HepG2 (cell line): ENCODE results near the gene MYO18A. TPM values are rescaled to one million over a fixed set of nuclear protein-coding genes. Genes with fewer than 3 reads are reported as not detected.

Experiments used
- CREB1 ChIP-seq, 2 experiments: fragments of 450-650 bp in 1 of 2; IDR thresholded peaks; 2 replicates each; pipeline ENCODE4 v1.6.1; 2016 to 2017; ENCODE audit warnings: control low read depth in 1 of 2, mild to moderate bottlenecking in 1 of 2, missing compliant biosample characterization in 1 of 2, missing genetic modification characterization in 1 of 2
- DPF2 ChIP-seq: sonication (generic); formaldehyde crosslinking; IDR thresholded peaks from 2 replicates; pipeline ENCODE4 v1.4.0; 2020; ENCODE audit warnings: mild to moderate bottlenecking, low read depth, missing genetic modification reagents, borderline replicate concordance
- E2F2 ChIP-seq: sonication (generic); formaldehyde crosslinking; IDR thresholded peaks from 2 replicates; pipeline ENCODE4 v1.4.0; 2020; ENCODE audit warnings: missing genetic modification reagents, borderline replicate concordance
- FOXM1 ChIP-seq: sonication (generic); formaldehyde crosslinking; IDR thresholded peaks from 2 replicates; pipeline ENCODE4 v1.5.0; 2020; ENCODE audit warnings: missing genetic modification reagents
- HNF1A ChIP-seq, 2 experiments: sonication (generic) in 1 of 2; formaldehyde crosslinking in 1 of 2; IDR thresholded peaks; 2 replicates each; pipeline versions ENCODE4 v1.4.0 to v1.6.1; 2016 to 2020; ENCODE audit warnings: borderline replicate concordance in 1 of 2, low read depth in 1 of 2, mild to moderate bottlenecking in 1 of 2, missing genetic modification reagents in 1 of 2
- HNF4A ChIP-seq: sonication (generic); formaldehyde crosslinking; IDR thresholded peaks from 2 replicates; pipeline ENCODE4 v1.4.0; 2020; ENCODE audit warnings: missing genetic modification reagents
- JUN ChIP-seq: sonication (generic); formaldehyde crosslinking; IDR thresholded peaks from 2 replicates; pipeline ENCODE4 v1.4.0; 2020; ENCODE audit warnings: mild to moderate bottlenecking, missing genetic modification reagents
- KLF6 ChIP-seq: IDR thresholded peaks from 2 replicates; pipeline ENCODE4 v1.8.0; 2016; ENCODE audit warnings: missing biosample characterization, missing genetic modification reagents
- MXD1 ChIP-seq: sonication (generic); formaldehyde crosslinking; IDR thresholded peaks from 2 replicates; pipeline ENCODE4 v1.4.0; 2020; ENCODE audit warnings: mild to moderate bottlenecking, missing genetic modification reagents
- NFYC ChIP-seq: IDR thresholded peaks from 2 replicates; pipeline ENCODE4 v1.6.1; 2016; ENCODE audit warnings: missing genetic modification reagents, missing compliant biosample characterization
- POLR2G ChIP-seq: fragments of 200-400 bp; formaldehyde crosslinking; IDR thresholded peaks from 2 replicates; pipeline ENCODE4 v1.6.1; 2018; ENCODE audit warnings: mild to moderate bottlenecking, low read depth, low read length, moderate library complexity
- SALL1 ChIP-seq: sonication (generic); formaldehyde crosslinking; IDR thresholded peaks from 2 replicates; pipeline ENCODE4 v1.8.0; 2022; ENCODE audit warnings: mild to moderate bottlenecking, missing genetic modification reagents
- ZNF12 ChIP-seq: sonication (generic); formaldehyde crosslinking; IDR thresholded peaks from 2 replicates; pipeline ENCODE4 v1.5.0; 2020; ENCODE audit warnings: missing genetic modification reagents
- ZNF576 ChIP-seq: sonication (generic); formaldehyde crosslinking; IDR thresholded peaks from 2 replicates; pipeline ENCODE4 v1.4.0; 2020; ENCODE audit warnings: mild to moderate bottlenecking, missing genetic modification reagents
- ZNF747 ChIP-seq: sonication (generic); formaldehyde crosslinking; IDR thresholded peaks from 2 replicates; pipeline ENCODE4 v1.8.1; 2023; ENCODE audit warnings: missing genetic modification reagents, mild to moderate bottlenecking, borderline replicate concordance
- ZNF75D ChIP-seq: sonication (generic); formaldehyde crosslinking; IDR thresholded peaks from 2 replicates; pipeline ENCODE4 v1.8.1; 2023; ENCODE audit warnings: missing genetic modification reagents, mild to moderate bottlenecking, borderline replicate concordance
- polyA plus RNA-seq, 8 experiments: library from polyadenylated mRNA; depleted of rRNA in 3 of 8; stranded (reverse) in 7 of 8; unstranded in 1 of 8; fragments of >200 nt; fragmentation: Illumina TruSeq in 4 of 8; extraction: Trizol in 4 of 8; gene quantifications; 2 replicates each; pipeline versions ENCODE4 v1.2.1 to v1.2.3, GENCODE V29; 2011 to 2016; ENCODE audit warnings: low read depth in 4 of 8, missing spikeins in 1 of 8, mixed read lengths in 1 of 8; ENCODE audit not compliant: insufficient read depth in 1 of 8
- total RNA-seq, 5 experiments: library from RNA; depleted of rRNA; stranded (reverse); fragments of >200 nt; fragmentation: Illumina TruSeq; extraction: Trizol; gene quantifications; 2 replicates each; pipeline ENCODE4 v1.2.3, GENCODE V29; 2016; ENCODE audit warnings: low read depth in 1 of 5
- TF ChIP-seq, protein P1 (sequence below): sonication (generic); formaldehyde crosslinking; conservative IDR thresholded peaks from 2 replicates; pipeline ENCODE4 v1.4.0; 2020; ENCODE audit warnings: mild to moderate bottlenecking, missing genetic modification reagents, moderate library complexity
- TF ChIP-seq, protein P2 (sequence below): sonication (generic); formaldehyde crosslinking; IDR thresholded peaks from 2 replicates; pipeline ENCODE4 v1.8.1; 2023; ENCODE audit warnings: mild to moderate bottlenecking, missing genetic modification reagents, borderline replicate concordance

The MYO18A gene
- total and polyA plus RNA-seq, 2 of the 13 experiments (the other 11 are each of a cell fraction or from before 2014, with no cell fraction given): 16.8 to 24.8 TPM

DNA sequence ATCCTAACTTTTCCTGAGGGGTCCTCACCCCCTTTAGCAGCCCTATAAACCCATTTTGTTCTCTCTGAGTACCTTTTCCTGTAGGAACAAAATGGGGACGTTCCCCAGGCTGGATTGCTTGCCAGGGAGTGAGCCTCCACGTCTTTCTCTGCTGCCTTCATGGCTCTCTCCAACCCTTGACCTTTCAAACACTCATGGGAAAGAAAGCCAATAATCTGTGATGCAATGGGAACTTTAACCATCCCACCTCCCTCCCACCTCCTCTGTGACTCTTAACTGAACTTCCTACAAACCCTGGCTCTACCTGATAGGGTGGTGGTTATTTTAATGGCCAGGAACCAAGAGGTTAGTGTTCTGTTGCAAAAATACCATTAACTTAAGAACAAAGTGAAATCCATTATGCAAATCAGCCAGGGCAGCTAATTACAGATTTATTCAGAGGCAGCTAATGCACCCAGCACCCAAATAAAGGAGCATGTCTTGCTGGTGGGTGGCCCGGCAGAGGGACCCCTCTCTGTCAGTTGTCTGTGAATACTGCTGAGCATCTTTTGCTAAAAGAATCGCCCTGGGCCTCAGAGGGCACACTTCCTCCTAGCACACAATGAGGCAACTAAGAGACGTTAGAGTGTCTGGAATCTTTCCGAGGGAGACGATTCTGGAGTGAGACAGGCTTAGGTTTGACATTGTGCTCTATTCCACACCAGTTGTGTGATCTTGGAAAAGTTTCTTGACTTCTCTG lies 134.3 kb downstream of the MYO18A start (continued):
- TF ChIP-seq, protein P1, sequence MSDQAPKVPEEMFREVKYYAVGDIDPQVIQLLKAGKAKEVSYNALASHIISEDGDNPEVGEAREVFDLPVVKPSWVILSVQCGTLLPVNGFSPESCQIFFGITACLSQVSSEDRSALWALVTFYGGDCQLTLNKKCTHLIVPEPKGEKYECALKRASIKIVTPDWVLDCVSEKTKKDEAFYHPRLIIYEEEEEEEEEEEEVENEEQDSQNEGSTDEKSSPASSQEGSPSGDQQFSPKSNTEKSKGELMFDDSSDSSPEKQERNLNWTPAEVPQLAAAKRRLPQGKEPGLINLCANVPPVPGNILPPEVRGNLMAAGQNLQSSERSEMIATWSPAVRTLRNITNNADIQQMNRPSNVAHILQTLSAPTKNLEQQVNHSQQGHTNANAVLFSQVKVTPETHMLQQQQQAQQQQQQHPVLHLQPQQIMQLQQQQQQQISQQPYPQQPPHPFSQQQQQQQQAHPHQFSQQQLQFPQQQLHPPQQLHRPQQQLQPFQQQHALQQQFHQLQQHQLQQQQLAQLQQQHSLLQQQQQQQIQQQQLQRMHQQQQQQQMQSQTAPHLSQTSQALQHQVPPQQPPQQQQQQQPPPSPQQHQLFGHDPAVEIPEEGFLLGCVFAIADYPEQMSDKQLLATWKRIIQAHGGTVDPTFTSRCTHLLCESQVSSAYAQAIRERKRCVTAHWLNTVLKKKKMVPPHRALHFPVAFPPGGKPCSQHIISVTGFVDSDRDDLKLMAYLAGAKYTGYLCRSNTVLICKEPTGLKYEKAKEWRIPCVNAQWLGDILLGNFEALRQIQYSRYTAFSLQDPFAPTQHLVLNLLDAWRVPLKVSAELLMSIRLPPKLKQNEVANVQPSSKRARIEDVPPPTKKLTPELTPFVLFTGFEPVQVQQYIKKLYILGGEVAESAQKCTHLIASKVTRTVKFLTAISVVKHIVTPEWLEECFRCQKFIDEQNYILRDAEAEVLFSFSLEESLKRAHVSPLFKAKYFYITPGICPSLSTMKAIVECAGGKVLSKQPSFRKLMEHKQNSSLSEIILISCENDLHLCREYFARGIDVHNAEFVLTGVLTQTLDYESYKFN (CRISPR knock-in tag): peak; percentile 75
- no peak for TF ChIP-seq FOXM1 (CRISPR knock-in tag)
- no peak for TF ChIP-seq NFYC
- TF ChIP-seq, protein P2, sequence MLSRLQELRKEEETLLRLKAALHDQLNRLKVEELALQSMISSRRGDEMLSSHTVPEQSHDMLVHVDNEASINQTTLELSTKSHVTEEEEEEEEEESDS (CRISPR knock-in tag): no peak
- no peak for TF ChIP-seq ZNF576 (CRISPR knock-in tag)
- no peak for TF ChIP-seq JUN
- TF ChIP-seq ZNF747 (CRISPR knock-in tag): no peak
- TF ChIP-seq MXD1 (CRISPR knock-in tag): no peak
- TF ChIP-seq KLF6 (CRISPR knock-in tag): no peak
- peak; percentile 47; the same call in 1 of the 2 replicates for TF ChIP-seq POLR2G
- TF ChIP-seq SALL1 (CRISPR knock-in tag): peak; percentile 64
- peak; percentile 94 for TF ChIP-seq HNF4A (CRISPR knock-in tag)
- TF ChIP-seq ZNF75D (CRISPR knock-in tag): no peak
- TF ChIP-seq HNF1A (IDR thresholded peaks at IDR 0.05; ENCODE audit: low read depth): no peak
- no peak for TF ChIP-seq HNF1A (CRISPR knock-in tag; IDR thresholded peaks at IDR 0.05; ENCODE audit: borderline replicate concordance)
- TF ChIP-seq E2F2 (CRISPR knock-in tag): no peak
- TF ChIP-seq CREB1 (IDR thresholded peaks at IDR 0.05): no peak
- peak; percentile 58; the same call in 1 of the 2 replicates for TF ChIP-seq CREB1 (CRISPR knock-in tag; IDR thresholded peaks at IDR 0.05)
- 0 out of 2 replicates have a peak, but pooled peaks have one; percentile 24 for TF ChIP-seq ZNF12 (CRISPR knock-in tag)
- peak; percentile 65; the same call in 1 of the 2 replicates for TF ChIP-seq DPF2 (CRISPR knock-in tag)
